22Rv1 (cell line): ENCODE measurements around the gene CXCL3.

ENCODE experiments used
- CTCF ChIP-seq: fragments of 450-650 bp; IDR thresholded peaks from 2 replicates; pipeline ENCODE4 v1.5.1; 2017; ENCODE audit warnings: mild to moderate bottlenecking
- ZFX ChIP-seq: fragments of 450-650 bp; IDR thresholded peaks from 2 replicates; pipeline ENCODE4 v1.6.1; 2017; ENCODE audit warnings: antibody characterized with exemption, borderline replicate concordance

GRCh38 chr4:74015126-74015780 is 23.2 kb downstream of the CXCL3 start:
- TF ChIP-seq CTCF, result no peak
- TF ChIP-seq ZFX, result no peak
